Fibroblast of villous mesenchyme (primary cell): ENCODE results near the gene STX11. TPM values are rescaled to one million over a fixed set of nuclear protein-coding genes. Genes with fewer than 3 reads are reported as not detected.
A peak's percentile ranks its signal among the peaks of the same experiment; 100 is the strongest.

Experiments used
- DNase-seq: peaks from one replicate; pipeline ENCODE4 v3.0.0-alpha.2; 2010; ENCODE audit warnings: low read depth
- H3K4me3 ChIP-seq: 2 replicates; pipeline ENCODE4 v1.5.1; 2011; ENCODE audit warnings: low read depth, mild to moderate bottlenecking, low read length
- CTCF ChIP-seq: IDR thresholded peaks from 2 replicates; pipeline ENCODE4 v1.5.1; 2012; ENCODE audit warnings: low read depth, mild to moderate bottlenecking, low read length; ENCODE audit not compliant: insufficient read depth
- total RNA-seq: library from RNA; depleted of rRNA; stranded (reverse); fragments of >200 nt; gene quantifications from 2 replicates; pipeline ENCODE4 v1.2.3, GENCODE V29; 2012

Gene STX11
- total RNA-seq, 1 donor = 2.2 TPM

- no peak for TF ChIP-seq CTCF
- H3K4me3 ChIP-seq = no peak overlapping the region
- no peak for DNase-seq
Measured at GRCh38 chr6:144148886-144149285, 1.4 kb upstream of the STX11 start.

- no peak for DNase-seq
- H3K4me3 ChIP-seq = peak overlapping the region; percentile 69
- TF ChIP-seq CTCF = no peak
Measured at GRCh38 chr6:144149558-144149893, 791 bp upstream of the STX11 start.

- TF ChIP-seq CTCF = peak; percentile 18
- DNase-seq = peak; percentile 33
- H3K4me3 ChIP-seq = peak overlapping the region; percentile 69
Measured at GRCh38 chr6:144150710-144151657, 667 bp downstream of the STX11 start.

- TF ChIP-seq CTCF = no peak
- DNase-seq = peak; percentile 23
- no peak overlapping the region for H3K4me3 ChIP-seq
Measured at GRCh38 chr6:144152334-144152900, 2.1 kb downstream of the STX11 start.

- no peak for DNase-seq
- TF ChIP-seq CTCF = no peak
- no peak overlapping the region for H3K4me3 ChIP-seq
Measured at GRCh38 chr6:144153260-144153659, 2.9 kb downstream of the STX11 start.

- no peak for DNase-seq
- H3K4me3 ChIP-seq = no peak overlapping the region
Measured at GRCh38 chr6:144153971-144154370, 3.7 kb downstream of the STX11 start.

More at GRCh38 chr6:144153971-144154370, 3.7 kb downstream of the STX11 start:
- TF ChIP-seq CTCF = no peak
